ENCODE results near the gene RMND1. TPM values are rescaled to one million over a fixed set of nuclear protein-coding genes. Genes with fewer than 3 reads are reported as not detected.

Gene RMND1
- total RNA-seq, 1 donor from 2014 or later: 67.0 TPM

- peaks cover 10% of the 10 kb centered on the region for H3K4me1 Mint-ChIP-seq (ENCODE audit: low read depth, unreplicated experiment)
- no peaks in the 10 kb centered on the region for H3K9me3 Mint-ChIP-seq (ENCODE audit: unreplicated experiment)
- H3K27me3 Mint-ChIP-seq (ENCODE audit: unreplicated experiment): no peaks in the 10 kb centered on the region
- no peak for DNase-seq
- peaks cover 5% of the 10 kb centered on the region for H3K36me3 Mint-ChIP-seq (ENCODE audit: unreplicated experiment)
- H3K4me3 Mint-ChIP-seq (ENCODE audit: unreplicated experiment): no peak overlapping the region
- no peak for TF ChIP-seq CTCF (IDR thresholded peaks at IDR 0.05; ENCODE audit: partially characterized antibody, unreplicated experiment)
- H3K27ac Mint-ChIP-seq (ENCODE audit: unreplicated experiment): no peak overlapping the region
Observed at GRCh38 chr6:151434369-151434768, 17.6 kb downstream of the RMND1 start.

- Mint-ChIP-seq H3K9me3 (ENCODE audit: unreplicated experiment) (no peaks in the 10 kb centered on the region), H3K36me3 (ENCODE audit: unreplicated experiment) (peaks cover 5% of the 10 kb centered on the region), H3K27me3 (ENCODE audit: unreplicated experiment) (no peaks in the 10 kb centered on the region), H3K27ac (ENCODE audit: unreplicated experiment) (no peak overlapping the region), H3K4me1 (ENCODE audit: low read depth, unreplicated experiment) (peaks cover 8% of the 10 kb centered on the region), H3K4me3 (ENCODE audit: unreplicated experiment) (no peak overlapping the region)
- no peak for TF ChIP-seq CTCF (IDR thresholded peaks at IDR 0.05; ENCODE audit: partially characterized antibody, unreplicated experiment)
- DNase-seq: no peak
Observed at GRCh38 chr6:151432651-151433050, 19.3 kb downstream of the RMND1 start.

DNA sequence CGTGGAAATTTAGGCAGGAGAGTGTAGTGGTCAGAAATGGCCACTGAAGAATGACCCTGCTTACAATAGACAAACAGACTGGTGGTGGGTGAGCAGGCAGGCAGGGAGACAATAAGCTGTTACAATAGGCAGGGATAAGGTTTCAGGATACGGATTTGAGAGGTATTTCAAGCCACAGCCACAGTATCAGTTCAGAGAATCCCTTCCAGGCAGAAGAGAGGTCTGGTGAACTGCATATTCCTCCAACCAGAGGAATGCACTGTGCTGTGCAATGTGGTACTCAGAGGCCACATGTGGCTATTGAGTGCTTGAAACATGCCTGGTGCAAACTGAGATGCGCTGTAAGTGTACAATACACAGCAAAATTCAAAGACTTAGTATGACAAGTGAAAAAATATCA is 20.6 kb downstream of the RMND1 start:
- TF ChIP-seq CTCF (IDR thresholded peaks at IDR 0.05; ENCODE audit: partially characterized antibody, unreplicated experiment): no peak
- no peak overlapping the region for H3K4me3 Mint-ChIP-seq (ENCODE audit: unreplicated experiment)
- H3K9me3 Mint-ChIP-seq (ENCODE audit: unreplicated experiment): no peaks in the 10 kb centered on the region
- DNase-seq: no peak
- H3K4me1 Mint-ChIP-seq (ENCODE audit: low read depth, unreplicated experiment): peaks cover 2% of the 10 kb centered on the region
- H3K27ac Mint-ChIP-seq (ENCODE audit: unreplicated experiment): no peak overlapping the region
- peaks cover 5% of the 10 kb centered on the region for H3K36me3 Mint-ChIP-seq (ENCODE audit: unreplicated experiment)
- H3K27me3 Mint-ChIP-seq (ENCODE audit: unreplicated experiment): no peaks in the 10 kb centered on the region

DNA sequence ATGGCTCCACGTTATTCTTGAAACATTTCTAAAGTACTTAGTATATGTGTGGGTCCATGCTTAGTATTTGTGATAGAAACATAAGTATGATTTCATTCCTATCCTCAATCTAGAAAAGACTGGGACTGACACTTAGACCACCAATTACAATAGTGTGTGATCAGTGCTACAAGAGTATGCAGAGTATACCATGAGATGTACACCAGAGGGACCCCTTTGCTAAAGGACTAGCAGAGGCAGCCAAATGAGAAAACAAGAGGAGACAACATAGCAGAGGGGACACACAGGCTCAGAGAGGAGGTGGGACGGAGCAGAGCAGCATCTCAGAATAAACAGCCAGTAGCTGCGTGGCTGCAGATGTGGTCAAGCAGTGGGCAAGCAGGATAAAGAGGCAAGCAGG is 21.0 kb downstream of the RMND1 start:
- no peaks in the 10 kb centered on the region for H3K4me1 Mint-ChIP-seq (ENCODE audit: low read depth, unreplicated experiment)
- no peak for TF ChIP-seq CTCF (IDR thresholded peaks at IDR 0.05; ENCODE audit: partially characterized antibody, unreplicated experiment)
- H3K27ac Mint-ChIP-seq (ENCODE audit: unreplicated experiment): no peak overlapping the region
- DNase-seq: no peak
- no peak overlapping the region for H3K4me3 Mint-ChIP-seq (ENCODE audit: unreplicated experiment)
- no peaks in the 10 kb centered on the region for H3K27me3 Mint-ChIP-seq (ENCODE audit: unreplicated experiment)
- H3K36me3 Mint-ChIP-seq (ENCODE audit: unreplicated experiment): peaks cover 5% of the 10 kb centered on the region
- no peaks in the 10 kb centered on the region for H3K9me3 Mint-ChIP-seq (ENCODE audit: unreplicated experiment)

DNA sequence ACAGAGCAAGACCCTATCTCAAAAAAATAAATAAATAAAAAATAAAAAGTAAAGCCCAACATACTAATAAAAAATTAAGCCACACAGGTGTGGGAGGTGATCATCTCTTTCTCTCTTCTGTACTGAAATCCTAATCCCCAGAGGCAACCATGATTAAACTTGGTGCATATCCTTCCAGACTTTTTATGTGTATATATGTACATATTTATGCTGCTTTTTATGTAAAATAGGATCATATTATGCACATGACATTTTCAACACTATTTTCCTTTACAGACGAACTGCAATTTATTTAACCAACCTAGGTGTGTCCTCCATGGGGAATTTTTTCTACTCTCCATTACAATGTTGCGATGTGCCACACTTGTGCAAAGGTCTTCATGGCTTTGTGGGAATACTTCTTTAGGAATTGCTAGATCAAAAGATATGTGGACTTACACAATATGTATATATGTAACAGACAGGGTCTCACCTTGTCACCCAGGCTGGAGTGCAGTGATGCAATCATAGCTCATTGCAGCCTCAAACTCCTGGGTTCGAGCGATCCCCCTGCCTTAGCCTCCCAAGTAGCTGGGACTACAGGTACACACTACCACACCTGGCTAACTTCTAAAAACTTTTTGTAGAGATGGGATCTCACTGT is 23.7 kb downstream of the RMND1 start:
- H3K4me1 Mint-ChIP-seq (ENCODE audit: low read depth, unreplicated experiment): no peaks in the 10 kb centered on the region
- no peak for DNase-seq
- H3K4me3 Mint-ChIP-seq (ENCODE audit: unreplicated experiment): no peak overlapping the region
- no peak for TF ChIP-seq CTCF (IDR thresholded peaks at IDR 0.05; ENCODE audit: partially characterized antibody, unreplicated experiment)
- peaks cover 3% of the 10 kb centered on the region for H3K27me3 Mint-ChIP-seq (ENCODE audit: unreplicated experiment)
- no peaks in the 10 kb centered on the region for H3K9me3 Mint-ChIP-seq (ENCODE audit: unreplicated experiment)
- no peak overlapping the region for H3K27ac Mint-ChIP-seq (ENCODE audit: unreplicated experiment)
- peaks cover 10% of the 10 kb centered on the region for H3K36me3 Mint-ChIP-seq (ENCODE audit: unreplicated experiment)
